B cell (primary cell): ENCODE data around the gene CGB8.

ENCODE experiments used
- CTCF ChIP-seq: fragments of 200-600 bp; IDR thresholded peaks from one replicate; pipeline ENCODE4 v1.8.0; 2022; ENCODE audit warnings: antibody characterized with exemption, mild to moderate bottlenecking
- EZH2 ChIP-seq: IDR thresholded peaks from 2 replicates; pipeline ENCODE4 v1.6.1; 2012; ENCODE audit warnings: borderline replicate concordance, low read depth, mild to moderate bottlenecking, moderate library complexity, low read length; ENCODE audit not compliant: insufficient read depth, poor library complexity, severe bottlenecking

GRCh38 chr19:49085020-49085867 is 36.3 kb upstream of the CGB8 start, which contains the start of gene SNRNP70:
- TF ChIP-seq CTCF (no peak), EZH2 (no peak)
